Measurements from ENCODE around the gene LCN12.

Gene LCN12

GRCh38 chr9:136917902-136918301, 34.2 kb upstream of the LCN12 start:
- Histone ChIP-seq H3K36me3 (ENCODE audit: control insufficient read depth in 1 of 2, insufficient read depth in 2 of 2, low read length in 2 of 2) (peaks cover 38 to 49% of the 10 kb centered on the region in 2 donors), H3K9me3 (ENCODE audit: control insufficient read depth in 1 of 2, low read length in 2 of 2) (no peaks in the 10 kb centered on the region), H3K27ac (ENCODE audit: low read length) (no peak overlapping the region), H3K4me1 (ENCODE audit: control insufficient read depth in 1 of 2, insufficient read depth in 2 of 2, low read length in 2 of 2) (peaks cover 0 to 5% of the 10 kb centered on the region in 2 donors), H3K4me3 (ENCODE audit: low read depth in 1 of 2, low read length in 2 of 2) (no peak overlapping the region), H3K27me3 (ENCODE audit: low read depth, low read length) (no peaks in the 10 kb centered on the region)

DNA sequence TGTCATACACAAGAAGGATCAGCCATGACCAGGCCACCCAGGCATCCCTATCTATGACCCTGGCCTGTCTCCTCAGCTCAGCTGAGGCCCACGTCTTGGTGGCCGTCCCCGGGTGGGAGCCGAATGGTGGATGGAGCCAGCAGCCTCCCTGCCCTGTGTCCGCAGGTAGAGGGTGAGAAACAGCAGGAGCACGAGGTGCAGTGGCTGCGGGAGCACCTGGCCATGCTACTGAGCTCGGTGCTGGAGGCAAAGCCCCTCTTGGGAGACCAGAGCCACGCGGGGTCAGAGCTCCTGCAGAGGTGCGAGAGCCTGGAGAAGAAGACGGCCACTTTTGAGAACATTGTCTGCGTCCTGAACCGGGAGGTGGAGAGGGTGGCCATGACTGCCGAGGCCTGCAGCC, 32.0 kb upstream of the LCN12 start:
- H3K27me3 ChIP-seq (ENCODE audit: low read depth, low read length) = no peaks in the 10 kb centered on the region
- peaks cover 0 to 5% of the 10 kb centered on the region in 2 donors for H3K4me1 ChIP-seq (ENCODE audit: control insufficient read depth in 1 of 2, insufficient read depth in 2 of 2, low read length in 2 of 2)
- H3K4me3 ChIP-seq (ENCODE audit: low read depth in 1 of 2, low read length in 2 of 2) = no peak overlapping the region
- no peak overlapping the region for H3K27ac ChIP-seq (ENCODE audit: low read length)
- no peaks in the 10 kb centered on the region for H3K9me3 ChIP-seq (ENCODE audit: control insufficient read depth in 1 of 2, low read length in 2 of 2)
- H3K36me3 ChIP-seq (ENCODE audit: control insufficient read depth in 1 of 2, insufficient read depth in 2 of 2, low read length in 2 of 2) = peaks cover 27 to 47% of the 10 kb centered on the region in 2 donors

DNA sequence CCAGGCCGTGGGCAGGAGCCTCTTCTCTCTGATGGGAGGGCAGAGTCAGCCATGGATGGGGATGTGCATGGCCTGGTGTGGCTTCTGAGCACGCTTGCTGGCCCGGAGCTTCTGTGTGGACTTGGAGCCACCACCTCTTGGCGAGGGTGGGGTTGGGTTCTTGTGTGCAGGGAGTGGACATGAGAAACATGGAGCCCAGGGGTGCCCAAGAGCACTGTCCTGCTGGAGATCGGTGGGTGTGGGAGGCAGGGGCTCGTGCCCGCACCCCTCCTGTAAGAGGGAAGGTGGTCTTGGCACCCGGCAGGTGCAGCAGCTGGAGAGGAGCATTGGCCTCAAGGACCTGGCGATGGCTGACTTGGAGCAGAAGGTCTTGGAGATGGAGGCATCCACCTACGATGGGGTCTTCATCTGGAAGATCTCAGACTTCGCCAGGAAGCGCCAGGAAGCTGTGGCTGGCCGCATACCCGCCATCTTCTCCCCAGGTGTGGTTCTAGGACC, 31.3 kb upstream of the LCN12 start:
- H3K36me3 ChIP-seq (ENCODE audit: control insufficient read depth in 1 of 2, insufficient read depth in 2 of 2, low read length in 2 of 2) = peaks cover 22 to 44% of the 10 kb centered on the region in 2 donors
- no peak overlapping the region for H3K4me3 ChIP-seq (ENCODE audit: low read depth in 1 of 2, low read length in 2 of 2)
- H3K9me3 ChIP-seq (ENCODE audit: control insufficient read depth in 1 of 2, low read length in 2 of 2) = no peaks in the 10 kb centered on the region
- no peak overlapping the region for H3K27ac ChIP-seq (ENCODE audit: low read length)
- H3K4me1 ChIP-seq (ENCODE audit: control insufficient read depth in 1 of 2, insufficient read depth in 2 of 2, low read length in 2 of 2) = peaks cover 0 to 5% of the 10 kb centered on the region in 2 donors
- no peaks in the 10 kb centered on the region for H3K27me3 ChIP-seq (ENCODE audit: low read depth, low read length)

- Histone ChIP-seq H3K36me3 (ENCODE audit: control insufficient read depth in 1 of 2, insufficient read depth in 2 of 2, low read length in 2 of 2) (peaks cover 23 to 49% of the 10 kb centered on the region in 2 donors), H3K9me3 (ENCODE audit: control insufficient read depth in 1 of 2, low read length in 2 of 2) (no peaks in the 10 kb centered on the region), H3K4me1 (ENCODE audit: control insufficient read depth in 1 of 2, insufficient read depth in 2 of 2, low read length in 2 of 2) (peaks cover 0 to 5% of the 10 kb centered on the region in 2 donors), H3K27me3 (ENCODE audit: low read depth, low read length) (no peaks in the 10 kb centered on the region), H3K27ac (ENCODE audit: low read length) (no peak overlapping the region), H3K4me3 (ENCODE audit: low read depth in 1 of 2, low read length in 2 of 2) (no peak overlapping the region)
Observed at GRCh38 chr9:136921307-136921706, 30.8 kb upstream of the LCN12 start.

GRCh38 chr9:136921718-136922117, 30.4 kb upstream of the LCN12 start:
- H3K27ac ChIP-seq (ENCODE audit: low read length) = no peak overlapping the region

GRCh38 chr9:136922540-136922939, 29.5 kb upstream of the LCN12 start:
- peaks cover 23 to 43% of the 10 kb centered on the region in 2 donors for H3K36me3 ChIP-seq (ENCODE audit: control insufficient read depth in 1 of 2, insufficient read depth in 2 of 2, low read length in 2 of 2)
- no peak overlapping the region for H3K27ac ChIP-seq (ENCODE audit: low read length)
- no peaks in the 10 kb centered on the region for H3K9me3 ChIP-seq (ENCODE audit: control insufficient read depth in 1 of 2, low read length in 2 of 2)
- peaks cover 0 to 5% of the 10 kb centered on the region in 2 donors for H3K4me1 ChIP-seq (ENCODE audit: control insufficient read depth in 1 of 2, insufficient read depth in 2 of 2, low read length in 2 of 2)
- no peak overlapping the region for H3K4me3 ChIP-seq (ENCODE audit: low read depth in 1 of 2, low read length in 2 of 2)
- no peaks in the 10 kb centered on the region for H3K27me3 ChIP-seq (ENCODE audit: low read depth, low read length)

More at GRCh38 chr9:136921718-136922117, 30.4 kb upstream of the LCN12 start:
- peaks cover 0 to 5% of the 10 kb centered on the region in 2 donors for H3K4me1 ChIP-seq (ENCODE audit: control insufficient read depth in 1 of 2, insufficient read depth in 2 of 2, low read length in 2 of 2)
- H3K9me3 ChIP-seq (ENCODE audit: control insufficient read depth in 1 of 2, low read length in 2 of 2) = no peaks in the 10 kb centered on the region
- H3K27me3 ChIP-seq (ENCODE audit: low read depth, low read length) = no peaks in the 10 kb centered on the region
- peaks cover 27 to 49% of the 10 kb centered on the region in 2 donors for H3K36me3 ChIP-seq (ENCODE audit: control insufficient read depth in 1 of 2, insufficient read depth in 2 of 2, low read length in 2 of 2)
- H3K4me3 ChIP-seq (ENCODE audit: low read depth in 1 of 2, low read length in 2 of 2) = no peak overlapping the region

DNA sequence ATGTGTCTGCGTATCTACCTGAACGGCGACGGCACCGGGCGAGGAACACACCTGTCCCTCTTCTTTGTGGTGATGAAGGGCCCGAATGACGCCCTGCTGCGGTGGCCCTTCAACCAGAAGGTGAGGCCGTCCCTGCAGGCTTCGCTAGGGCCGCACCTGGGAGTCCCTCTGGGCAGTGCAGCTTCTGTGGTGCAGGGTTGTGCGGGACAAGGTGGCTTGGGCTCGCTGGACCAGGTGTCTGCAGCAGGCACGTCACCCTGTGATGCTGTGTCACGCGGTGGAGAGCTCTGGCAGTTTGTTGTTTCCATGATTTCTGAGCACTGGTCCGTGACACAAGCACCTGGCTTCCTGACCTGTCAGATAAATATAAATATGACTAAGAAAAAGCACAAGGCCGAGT, 28.2 kb upstream of the LCN12 start:
- Histone ChIP-seq H3K36me3 (ENCODE audit: control insufficient read depth in 1 of 2, insufficient read depth in 2 of 2, low read length in 2 of 2) (peaks cover 20 to 40% of the 10 kb centered on the region in 2 donors), H3K27me3 (ENCODE audit: low read depth, low read length) (no peaks in the 10 kb centered on the region), H3K4me1 (ENCODE audit: control insufficient read depth in 1 of 2, insufficient read depth in 2 of 2, low read length in 2 of 2) (peaks cover 0 to 5% of the 10 kb centered on the region in 2 donors), H3K27ac (ENCODE audit: low read length) (no peak overlapping the region), H3K4me3 (ENCODE audit: low read depth in 1 of 2, low read length in 2 of 2) (no peak overlapping the region), H3K9me3 (ENCODE audit: control insufficient read depth in 1 of 2, low read length in 2 of 2) (no peaks in the 10 kb centered on the region)

- H3K27me3 ChIP-seq (ENCODE audit: low read depth, low read length) = no peaks in the 10 kb centered on the region
- no peaks in the 10 kb centered on the region for H3K9me3 ChIP-seq (ENCODE audit: control insufficient read depth in 1 of 2, low read length in 2 of 2)
- H3K27ac ChIP-seq (ENCODE audit: low read length) = no peak overlapping the region
- H3K4me1 ChIP-seq (ENCODE audit: control insufficient read depth in 1 of 2, insufficient read depth in 2 of 2, low read length in 2 of 2) = peaks cover 0 to 5% of the 10 kb centered on the region in 2 donors
- peaks cover 13 to 33% of the 10 kb centered on the region in 2 donors for H3K36me3 ChIP-seq (ENCODE audit: control insufficient read depth in 1 of 2, insufficient read depth in 2 of 2, low read length in 2 of 2)
- no peak overlapping the region for H3K4me3 ChIP-seq (ENCODE audit: low read depth in 1 of 2, low read length in 2 of 2)
Observed at GRCh38 chr9:136925414-136926153, 26.5 kb upstream of the LCN12 start.

DNA sequence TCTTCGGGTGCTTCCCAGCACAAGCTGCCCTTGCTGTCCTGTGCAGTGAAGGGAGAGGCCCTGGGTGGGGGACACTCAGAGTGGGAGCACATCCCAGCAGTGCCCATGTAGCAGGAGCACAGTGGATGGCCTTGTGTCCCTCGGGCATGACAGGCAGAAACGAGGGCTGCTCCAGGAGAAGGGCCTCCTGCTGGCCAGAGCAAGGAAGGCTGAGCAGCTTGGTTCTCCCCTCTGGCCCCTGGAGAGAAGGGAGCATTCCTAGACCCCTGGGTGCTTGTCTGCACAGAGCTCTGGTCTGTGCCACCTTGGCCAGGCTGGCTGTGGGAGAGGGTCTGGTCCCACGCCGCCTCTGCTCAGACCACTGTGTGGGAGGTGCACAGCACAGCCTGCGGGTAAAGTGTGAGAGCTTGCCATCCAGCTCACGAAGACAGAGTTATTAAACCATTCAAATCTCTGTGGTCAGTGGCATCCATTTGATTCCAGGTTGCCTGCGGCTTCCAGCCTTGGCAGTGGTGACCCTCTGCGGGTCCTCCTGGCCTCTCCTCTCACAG, 25.8 kb upstream of the LCN12 start:
- no peak overlapping the region for H3K4me3 ChIP-seq (ENCODE audit: low read depth in 1 of 2, low read length in 2 of 2)
- H3K4me1 ChIP-seq (ENCODE audit: control insufficient read depth in 1 of 2, insufficient read depth in 2 of 2, low read length in 2 of 2) = peaks cover 0 to 5% of the 10 kb centered on the region in 2 donors
- H3K27ac ChIP-seq (ENCODE audit: low read length) = no peak overlapping the region
- no peaks in the 10 kb centered on the region for H3K9me3 ChIP-seq (ENCODE audit: control insufficient read depth in 1 of 2, low read length in 2 of 2)
- H3K27me3 ChIP-seq (ENCODE audit: low read depth, low read length) = no peaks in the 10 kb centered on the region
- peaks cover 10 to 27% of the 10 kb centered on the region in 2 donors for H3K36me3 ChIP-seq (ENCODE audit: control insufficient read depth in 1 of 2, insufficient read depth in 2 of 2, low read length in 2 of 2)

- Histone ChIP-seq H3K27me3 (ENCODE audit: low read depth, low read length) (no peaks in the 10 kb centered on the region), H3K27ac (ENCODE audit: low read length) (no peak overlapping the region), H3K4me1 (ENCODE audit: control insufficient read depth in 1 of 2, insufficient read depth in 2 of 2, low read length in 2 of 2) (peaks cover 0 to 5% of the 10 kb centered on the region in 2 donors), H3K4me3 (ENCODE audit: low read depth in 1 of 2, low read length in 2 of 2) (no peak overlapping the region), H3K36me3 (ENCODE audit: control insufficient read depth in 1 of 2, insufficient read depth in 2 of 2, low read length in 2 of 2) (peaks cover 10 to 26% of the 10 kb centered on the region in 2 donors), H3K9me3 (ENCODE audit: control insufficient read depth in 1 of 2, low read length in 2 of 2) (no peaks in the 10 kb centered on the region)
Observed at GRCh38 chr9:136926749-136927148, 25.3 kb upstream of the LCN12 start.

GRCh38 chr9:136927343-136928271, 24.5 kb upstream of the LCN12 start:
- peaks cover 10 to 26% of the 10 kb centered on the region in 2 donors for H3K36me3 ChIP-seq (ENCODE audit: control insufficient read depth in 1 of 2, insufficient read depth in 2 of 2, low read length in 2 of 2)
- H3K27me3 ChIP-seq (ENCODE audit: low read depth, low read length) = no peaks in the 10 kb centered on the region
- no peaks in the 10 kb centered on the region for H3K9me3 ChIP-seq (ENCODE audit: control insufficient read depth in 1 of 2, low read length in 2 of 2)
- H3K4me1 ChIP-seq (ENCODE audit: control insufficient read depth in 1 of 2, insufficient read depth in 2 of 2, low read length in 2 of 2) = no peaks in the 10 kb centered on the region
- H3K27ac ChIP-seq (ENCODE audit: low read length) = no peak overlapping the region
- no peak overlapping the region for H3K4me3 ChIP-seq (ENCODE audit: low read depth in 1 of 2, low read length in 2 of 2)

All from muscle layer of duodenum (tissue), 2 donors.